OCI-LY7 (cell line): ENCODE data around the gene ATP8B2. TPM values are rescaled to one million over a fixed set of nuclear protein-coding genes. Genes with fewer than 3 reads are reported as not detected.
"Not testable (repeated sequence)": the region's sequence is repeated elsewhere in the genome, so short reads cannot be mapped to it uniquely, and the experiment has no call there.

Source experiments
- BruUV-seq: library from RNA; stranded (reverse); fragments of 400-500 nt; replicated peaks from 2 replicates; lab custom pipeline; 2021; lab: Mats Ljungman, UMichigan
- CTCF ChIA-PET: fragments of 300-600 bp; sonication (Branson Sonifier 250); formaldehyde crosslinking; loops from one replicate; lab custom pipeline; 2022; ENCODE audit warnings: antibody characterized with exemption; ENCODE audit not compliant: unreplicated experiment; lab: Charles Lee
- POLR2A ChIA-PET: fragments of 300-600 bp; sonication (Branson Sonifier 250); formaldehyde crosslinking; loops from one replicate; lab custom pipeline; 2022; ENCODE audit warnings: antibody characterized with exemption; lab: Charles Lee
- DNase-seq: peaks from one replicate; pipeline ENCODE4 v3.0.0-alpha.2; 2015; ENCODE audit warnings: low spot score
- H2AFZ ChIP-seq: fragments of 200-600 bp; sonication (generic), shearing (Covaris generic); 2 replicates; pipeline ENCODE4 v1.6.1; 2014; ENCODE audit warnings: mild to moderate bottlenecking, antibody characterized with exemption, low read length, moderate library complexity
- H3K27ac ChIP-seq: fragments of 200-600 bp; sonication (generic); 2 replicates; pipeline ENCODE4 v1.5.1; 2014; ENCODE audit warnings: mixed run types, low read depth, mild to moderate bottlenecking, moderate library complexity, low read length, inconsistent platforms; ENCODE audit not compliant: poor library complexity, severe bottlenecking
- H3K36me3 ChIP-seq: fragments of 200-600 bp; sonication (generic); 2 replicates; pipeline ENCODE4 v1.6.1; 2014; ENCODE audit warnings: mild to moderate bottlenecking, antibody characterized with exemption, low read length, moderate library complexity, mixed read lengths; ENCODE audit not compliant: insufficient read depth
- H3K4me1 ChIP-seq: fragments of 200-600 bp; sonication (generic); 2 replicates; pipeline ENCODE4 v1.5.1; 2014; ENCODE audit warnings: mild to moderate bottlenecking, low read length; ENCODE audit not compliant: insufficient read depth, poor library complexity, severe bottlenecking
- H3K4me2 ChIP-seq: fragments of 200-600 bp; sonication (generic); 2 replicates; pipeline ENCODE4 v1.6.1; 2014; ENCODE audit warnings: mild to moderate bottlenecking, low read length
- H3K4me3 ChIP-seq: fragments of 200-600 bp; sonication (generic); 2 replicates; pipeline ENCODE4 v1.5.1; 2014; ENCODE audit warnings: mild to moderate bottlenecking, low read depth, low read length; ENCODE audit not compliant: poor library complexity, severe bottlenecking
- H3K79me2 ChIP-seq: fragments of 200-600 bp; sonication (generic); 2 replicates; pipeline ENCODE4 v1.6.1; 2016; ENCODE audit warnings: low read depth, mild to moderate bottlenecking, low read length, moderate library complexity, mixed read lengths; ENCODE audit not compliant: insufficient read depth
- H3K9me2 ChIP-seq: fragments of 200-600 bp; sonication (generic); 2 replicates; pipeline ENCODE4 v1.6.1; 2016; ENCODE audit warnings: mild to moderate bottlenecking, low read length, mixed read lengths; ENCODE audit not compliant: insufficient read depth
- H3K9me3 ChIP-seq: fragments of 200-600 bp; sonication (generic); 2 replicates; pipeline ENCODE4 v1.6.1; 2014; ENCODE audit warnings: mild to moderate bottlenecking, mixed run types, low read length, mixed read lengths
- H4K20me1 ChIP-seq: fragments of 200-600 bp; sonication (generic); 2 replicates; pipeline ENCODE4 v1.6.1; 2014; ENCODE audit warnings: mild to moderate bottlenecking, antibody characterized with exemption, low read length, moderate library complexity, mixed read lengths; ENCODE audit not compliant: insufficient read depth
- EZH2phosphoT487 ChIP-seq: fragments of 200-600 bp; sonication (generic); IDR thresholded peaks from 2 replicates; pipeline ENCODE4 v1.6.1; 2018; ENCODE audit warnings: low read depth, borderline replicate concordance, mild to moderate bottlenecking, mixed run types, antibody characterized with exemption, low read length, moderate library complexity, mixed read lengths
- intact Hi-C: fragments of 100-400 bp; cut with micrococcal nuclease; formaldehyde crosslinking; loops from one replicate; pipeline ENCODE4 v1.10.0; 2022; ENCODE audit not compliant: unreplicated experiment
- total RNA-seq, 2 experiments: library from RNA; depleted of rRNA in 1 of 2; stranded (reverse); fragments of >200 nt in 1 of 2; shearing (Covaris generic) in 1 of 2; gene quantifications; 2 replicates each; pipeline ENCODE4 v1.2.3, GENCODE V29; 2014 to 2022
- TF ChIP-seq, protein P1 (sequence below): fragments of 200-600 bp; sonication (generic); conservative IDR thresholded peaks from 2 replicates; pipeline ENCODE4 v1.5.1; 2014; ENCODE audit warnings: mild to moderate bottlenecking, antibody characterized with exemption, low read length, moderate library complexity, mixed read lengths

Gene ATP8B2
- total RNA-seq, 2 experiments from 2014 or later: 11.5 to 28.8 TPM

- H4K20me1 ChIP-seq: no peaks in the 10 kb centered on the region
- intact Hi-C loops: no loop called here
- ChIA-PET CTCF (no interaction called here), POLR2A (no interaction called here)
- no peaks in the 10 kb centered on the region for H3K4me1 ChIP-seq
- TF ChIP-seq, protein P1, sequence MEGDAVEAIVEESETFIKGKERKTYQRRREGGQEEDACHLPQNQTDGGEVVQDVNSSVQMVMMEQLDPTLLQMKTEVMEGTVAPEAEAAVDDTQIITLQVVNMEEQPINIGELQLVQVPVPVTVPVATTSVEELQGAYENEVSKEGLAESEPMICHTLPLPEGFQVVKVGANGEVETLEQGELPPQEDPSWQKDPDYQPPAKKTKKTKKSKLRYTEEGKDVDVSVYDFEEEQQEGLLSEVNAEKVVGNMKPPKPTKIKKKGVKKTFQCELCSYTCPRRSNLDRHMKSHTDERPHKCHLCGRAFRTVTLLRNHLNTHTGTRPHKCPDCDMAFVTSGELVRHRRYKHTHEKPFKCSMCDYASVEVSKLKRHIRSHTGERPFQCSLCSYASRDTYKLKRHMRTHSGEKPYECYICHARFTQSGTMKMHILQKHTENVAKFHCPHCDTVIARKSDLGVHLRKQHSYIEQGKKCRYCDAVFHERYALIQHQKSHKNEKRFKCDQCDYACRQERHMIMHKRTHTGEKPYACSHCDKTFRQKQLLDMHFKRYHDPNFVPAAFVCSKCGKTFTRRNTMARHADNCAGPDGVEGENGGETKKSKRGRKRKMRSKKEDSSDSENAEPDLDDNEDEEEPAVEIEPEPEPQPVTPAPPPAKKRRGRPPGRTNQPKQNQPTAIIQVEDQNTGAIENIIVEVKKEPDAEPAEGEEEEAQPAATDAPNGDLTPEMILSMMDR: no peak
- no peak for TF ChIP-seq EZH2phosphoT487
- H3K36me3 ChIP-seq: no peaks in the 10 kb centered on the region
- no peak overlapping the region for H3K4me2 ChIP-seq
- no peaks in the 10 kb centered on the region for H3K79me2 ChIP-seq
- no TSS peak for BruUV-seq
- peaks cover 13% of the 10 kb centered on the region; the same call in 1 of the 2 replicates for H3K9me3 ChIP-seq
- no peak overlapping the region for H3K27ac ChIP-seq
- no peaks in the 10 kb centered on the region for H3K9me2 ChIP-seq
- peak; percentile 18 for DNase-seq
- H3K4me3 ChIP-seq: no peak overlapping the region
- H2AFZ ChIP-seq: no peak overlapping the region
These were observed 8.6 kb upstream of the ATP8B2 start for GRCh38 chr1:154316704-154317103.

- Histone ChIP-seq H2AFZ (no peak overlapping the region), H4K20me1 (no peaks in the 10 kb centered on the region), H3K9me3 (peaks cover 13% of the 10 kb centered on the region; the same call in 1 of the 2 replicates), H3K36me3 (no peaks in the 10 kb centered on the region), H3K9me2 (no peaks in the 10 kb centered on the region), H3K4me1 (no peaks in the 10 kb centered on the region), H3K27ac (no peak overlapping the region), H3K4me2 (no peak overlapping the region), H3K79me2 (no peaks in the 10 kb centered on the region), H3K4me3 (no peak overlapping the region)
- intact Hi-C loops: no loop called here
- BruUV-seq: no TSS peak
- POLR2A ChIA-PET: interaction anchor here (0.6 kb wide), 1 partner anchor 18 kb away, joined by 3 read pairs; no protein-coding TSS in a partner anchor
- no peak for TF ChIP-seq EZH2phosphoT487
- TF ChIP-seq, protein P1: no peak
- DNase-seq: no peak
- CTCF ChIA-PET: no interaction called here
These were observed 6.9 kb upstream of the ATP8B2 start for GRCh38 chr1:154318386-154318785.

GRCh38 chr1:154320882-154321608 lies 4.3 kb upstream of the ATP8B2 start, which contains the start of gene AQP10:
TSS of gene AQP10 (plus strand) at chr1:154321093. CDS start at chr1:154321156, 63 bp downstream.
- Histone ChIP-seq H3K27ac (no peak within 1 kb of the TSS), H3K79me2 (no peaks in the 10 kb centered on the region), H3K4me2 (no peak within 1 kb of the TSS), H3K4me1 (peaks cover 4% of the 10 kb centered on the region), H2AFZ (no peak within 1 kb of the TSS), H3K4me3 (no peak within 1 kb of the TSS), H4K20me1 (no peaks in the 10 kb centered on the region), H3K9me3 (peaks cover 13% of the 10 kb centered on the region; the same call in 1 of the 2 replicates), H3K9me2 (no peaks in the 10 kb centered on the region), H3K36me3 (no peaks in the 10 kb centered on the region)
- DNase-seq: no peak
- TF ChIP-seq, protein P1: no peak
- no peak for TF ChIP-seq EZH2phosphoT487
- intact Hi-C loops: loop anchor here (10.0 kb wide), 1 partner anchor 224 kb away; no protein-coding TSS in a partner anchor
- no TSS peak for BruUV-seq
- ChIA-PET POLR2A (no interaction called here), CTCF (no interaction called here)

GRCh38 chr1:154321609-154321934 lies 3.8 kb upstream of the ATP8B2 start:
- H4K20me1 ChIP-seq, BruUV-seq, H3K9me2 ChIP-seq, H3K4me3 ChIP-seq, POLR2A ChIA-PET, DNase-seq, H3K36me3 ChIP-seq, H2AFZ ChIP-seq, H3K27ac ChIP-seq, H3K4me2 ChIP-seq, H3K79me2 ChIP-seq, CTCF ChIA-PET, H3K4me1 ChIP-seq: not testable (repeated sequence)
- peaks cover 11% of the 10 kb centered on the region; the same call in 1 of the 2 replicates for H3K9me3 ChIP-seq
- intact Hi-C loops: loop anchor here (10.0 kb wide), 1 partner anchor 223 kb away; no protein-coding TSS in a partner anchor
